Erythroblast (primary cell): ENCODE measurements around the gene DNAI7.

ENCODE experiments used
- GATA1 ChIP-seq: IDR thresholded peaks from 2 replicates; pipeline ENCODE4 v1.6.1; 2011; ENCODE audit warnings: low read depth, mild to moderate bottlenecking, control low read depth, low read length, moderate library complexity
- POLR2A ChIP-seq: IDR thresholded peaks from 2 replicates; pipeline ENCODE4 v1.6.1; 2011; ENCODE audit warnings: mild to moderate bottlenecking, low read length

GRCh38 chr12:25106818-25107217 is 88.1 kb downstream of the DNAI7 start:
- TF ChIP-seq POLR2A (no peak), GATA1 (no peak)
